ENCODE results near the gene ANKRD12.

GRCh38 chr18:9319333-9319732 is 182.8 kb downstream of the ANKRD12 start:
- TF ChIP-seq CTCF (IDR thresholded peaks at IDR 0.05): no peak
- TF ChIP-seq POLR2A (IDR thresholded peaks at IDR 0.05): no peak
